Ovary (tissue), 3 donors: Measurements from ENCODE around the gene USP20.

ENCODE experiments used
- EP300 ChIP-seq: sonication (generic); formaldehyde crosslinking; IDR thresholded peaks from one replicate; pipeline ENCODE4 v1.6.1; 2017; ENCODE audit warnings: antibody characterized with exemption
- POLR2A ChIP-seq: fragments of 450-650 bp; IDR thresholded peaks from one replicate; pipeline ENCODE4 v1.6.1; 2017; ENCODE audit warnings: antibody characterized with exemption, mild to moderate bottlenecking, moderate library complexity
- TF ChIP-seq, protein P1 (sequence below), 3 donors: fragments of 450-650 bp in 2 of 3; fragments of 200-600 bp in 1 of 3; IDR thresholded peaks; one replicate each; pipeline versions ENCODE4 v1.5.1 to v1.8.0; 2016 to 2022; ENCODE audit warnings: antibody characterized with exemption in 3 of 3, mild to moderate bottlenecking in 1 of 3
- donor health status: DM: no; HTN: no; CAD: no.

DNA sequence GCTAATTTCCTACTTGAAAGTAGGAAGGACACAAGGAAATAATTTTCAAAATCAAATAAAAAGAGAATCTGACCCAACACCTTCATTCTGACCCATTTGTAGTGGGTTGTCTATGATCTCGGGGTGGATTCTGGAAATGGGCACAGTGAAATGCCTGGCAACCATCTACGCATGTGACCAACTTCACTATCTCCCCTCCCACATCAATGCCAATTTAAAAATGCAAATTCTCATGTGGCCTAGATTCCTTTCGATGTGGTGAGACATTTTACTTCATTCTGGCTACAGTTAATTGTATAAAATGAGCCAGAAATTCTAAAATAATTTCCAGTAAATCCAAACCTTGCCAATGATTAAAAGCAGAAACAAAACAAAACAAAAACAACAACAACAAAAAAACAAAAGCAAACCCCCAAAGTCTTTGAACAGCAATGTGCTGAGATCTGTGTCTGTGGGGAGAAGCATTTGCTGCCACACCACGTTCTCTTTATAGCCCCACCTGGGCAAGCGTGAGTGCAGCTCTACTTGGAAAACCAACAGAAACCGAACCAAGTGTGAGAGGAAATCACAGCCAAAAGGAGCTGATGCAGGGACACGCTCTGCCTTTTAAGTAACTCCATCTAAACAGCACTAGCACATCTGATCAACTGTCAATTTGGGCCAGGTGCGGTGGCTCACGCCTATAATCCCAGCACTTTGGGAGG is 59.0 kb downstream of the USP20 start:
- TF ChIP-seq, protein P1, sequence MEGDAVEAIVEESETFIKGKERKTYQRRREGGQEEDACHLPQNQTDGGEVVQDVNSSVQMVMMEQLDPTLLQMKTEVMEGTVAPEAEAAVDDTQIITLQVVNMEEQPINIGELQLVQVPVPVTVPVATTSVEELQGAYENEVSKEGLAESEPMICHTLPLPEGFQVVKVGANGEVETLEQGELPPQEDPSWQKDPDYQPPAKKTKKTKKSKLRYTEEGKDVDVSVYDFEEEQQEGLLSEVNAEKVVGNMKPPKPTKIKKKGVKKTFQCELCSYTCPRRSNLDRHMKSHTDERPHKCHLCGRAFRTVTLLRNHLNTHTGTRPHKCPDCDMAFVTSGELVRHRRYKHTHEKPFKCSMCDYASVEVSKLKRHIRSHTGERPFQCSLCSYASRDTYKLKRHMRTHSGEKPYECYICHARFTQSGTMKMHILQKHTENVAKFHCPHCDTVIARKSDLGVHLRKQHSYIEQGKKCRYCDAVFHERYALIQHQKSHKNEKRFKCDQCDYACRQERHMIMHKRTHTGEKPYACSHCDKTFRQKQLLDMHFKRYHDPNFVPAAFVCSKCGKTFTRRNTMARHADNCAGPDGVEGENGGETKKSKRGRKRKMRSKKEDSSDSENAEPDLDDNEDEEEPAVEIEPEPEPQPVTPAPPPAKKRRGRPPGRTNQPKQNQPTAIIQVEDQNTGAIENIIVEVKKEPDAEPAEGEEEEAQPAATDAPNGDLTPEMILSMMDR (IDR thresholded peaks at IDR 0.05) = no peak
- TF ChIP-seq EP300 = no peak
- no peak for TF ChIP-seq POLR2A
